ENCODE measurements around the gene LDHA. TPM values are rescaled to one million over a fixed set of nuclear protein-coding genes. Genes with fewer than 3 reads are reported as not detected.

Gene LDHA
- total and polyA plus RNA-seq, 2 of the 8 experiments (the other 6 are each of a cell fraction or from before 2014, with no cell fraction given): 443 to 486 TPM

DNA sequence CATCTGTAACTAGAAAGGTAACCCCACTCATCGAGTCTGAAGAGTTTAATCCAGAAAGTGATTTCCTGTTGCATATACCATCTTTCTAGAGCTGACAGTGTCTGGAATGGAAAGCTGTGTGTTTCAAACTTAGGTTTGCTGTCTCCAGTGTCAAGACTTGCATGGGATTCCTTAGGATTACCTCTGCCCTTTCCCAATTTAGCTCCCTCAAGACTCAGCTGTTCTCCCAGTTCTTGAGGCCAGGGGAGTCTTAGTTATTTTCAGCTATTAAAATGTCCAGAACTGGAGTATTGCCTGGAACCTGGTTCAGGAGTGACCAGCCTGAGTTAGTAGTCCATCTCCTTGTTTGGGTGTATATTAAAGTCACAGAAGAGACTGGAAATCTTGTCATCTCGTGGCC lies 25.0 kb upstream of the LDHA start:
- no peak overlapping the region for H2BK5ac ChIP-seq (ENCODE audit: low read depth, low read length)
- no peak overlapping the region for H2BK20ac ChIP-seq (ENCODE audit: low read length)
- H2BK12ac ChIP-seq (ENCODE audit: low read depth, low read length): no peak overlapping the region
- H3K79me2 ChIP-seq (ENCODE audit: control insufficient read depth in 1 of 2, insufficient read depth in 2 of 2, low read length in 2 of 2): no peaks in the 10 kb centered on the region
- no peaks in the 10 kb centered on the region for H3K4me1 ChIP-seq (replicated peaks in 1 of 4; ENCODE audit: control insufficient read depth in 3 of 4, insufficient read depth in 4 of 4, low read length in 3 of 4)
- DNase-seq (ENCODE audit: low read depth in 1 of 2, low spot score in 2 of 2) (no peak), FAIRE-seq (no peak)
- H3K23ac ChIP-seq (ENCODE audit: insufficient read length): no peak overlapping the region
- POLR2A ChIA-PET (ENCODE audit: partially characterized antibody): interaction anchor here (0.8 kb wide), 1 partner anchor 21 kb away, joined by 4 read pairs; no protein-coding TSS in a partner anchor
- H3K23me2 ChIP-seq (ENCODE audit: low read depth, low read length): no peaks in the 10 kb centered on the region
- H4K8ac ChIP-seq (ENCODE audit: extremely low read depth, insufficient read depth, low read length): no peak overlapping the region
- no peak overlapping the region for H2BK120ac ChIP-seq (replicated peaks; ENCODE audit: low read depth, low read length)
- no peaks in the 10 kb centered on the region for H3K79me1 ChIP-seq (ENCODE audit: low read depth, low read length)
- peaks cover 8 to 28% (median 10%) of the 10 kb centered on the region in 4 experiments for H3K36me3 ChIP-seq (ENCODE audit: control insufficient read depth in 2 of 4, insufficient read depth in 4 of 4, low read length in 3 of 4)
- no peak overlapping the region for H2AK5ac ChIP-seq (ENCODE audit: low read depth, low read length)
- no peak overlapping the region for H3K18ac ChIP-seq (ENCODE audit: extremely low read depth, low read length)
- WGBS, 2 experiments (ENCODE audit: extremely low coverage in 1 of 2, insufficient coverage in 1 of 2, insufficient read length in 1 of 2, insufficient replicate concordance in 2 of 2, low coverage in 1 of 2, low lambda C conversion rate in 2 of 2, missing lambda C conversion rate in 1 of 2): 77% methylated on average over 2 of the region's 2 CpGs; no CpG with 5 or more reads in 1 of the 2 experiments
- H3K27ac ChIP-seq (ENCODE audit: low read depth, low read length): no peak overlapping the region
- CTCF ChIA-PET (ENCODE audit: partially characterized antibody): interaction anchor here (0.6 to 0.7 kb wide), 3 partner anchors 115 to 397 kb away, joined by 3 to 4 read pairs (median 3); no protein-coding TSS in a partner anchor
- H4K20me1 ChIP-seq (replicated peaks in 1 of 2; ENCODE audit: control insufficient read depth in 1 of 2, insufficient read depth in 2 of 2, low read length in 2 of 2): no peaks in the 10 kb centered on the region
- H4K5ac ChIP-seq (ENCODE audit: insufficient read length, low read depth, low read length): no peak overlapping the region
- no peak overlapping the region for H4K91ac ChIP-seq (replicated peaks; ENCODE audit: insufficient read length, low read length)
- H3K56ac ChIP-seq (replicated peaks; ENCODE audit: insufficient read length, low read depth, low read length): no peak overlapping the region
- no peak overlapping the region for H3K4ac ChIP-seq (replicated peaks; ENCODE audit: insufficient read length, low read depth, low read length)
- no peaks in the 10 kb centered on the region for H3K9me3 ChIP-seq (ENCODE audit: insufficient read depth in 2 of 2, low read depth in 1 of 2, low read length in 1 of 2)
- TF ChIP-seq CHD1 (IDR thresholded peaks at IDR 0.05; ENCODE audit: low read depth, low read length) (no peak), EGR1 (IDR thresholded peaks at IDR 0.05; ENCODE audit: borderline replicate concordance, low read depth, low read length) (no peak), JUND (IDR thresholded peaks at IDR 0.05; ENCODE audit: low read length) (no peak), MAFK (IDR thresholded peaks at IDR 0.05; ENCODE audit: low read depth, low read length) (no peak)
- H3K4me2 ChIP-seq (ENCODE audit: insufficient read depth in 1 of 2, low read depth in 2 of 2, low read length in 2 of 2): no peak overlapping the region
- H2AFZ ChIP-seq (ENCODE audit: low read length): no peak overlapping the region
- no peaks in the 10 kb centered on the region for H3K27me3 ChIP-seq (replicated peaks in 1 of 4; ENCODE audit: control insufficient read depth in 3 of 4, extremely low read depth in 1 of 4, insufficient read depth in 3 of 4, low read length in 3 of 4)
- H3K4me3 ChIP-seq (ENCODE audit: extremely low read depth in 1 of 4, insufficient read depth in 2 of 4, low read depth in 3 of 4, low read length in 4 of 4): no peak overlapping the region
- no peak overlapping the region for H3K9ac ChIP-seq (replicated peaks in 1 of 4; ENCODE audit: extremely low read depth in 1 of 4, low read depth in 3 of 4, low read length in 3 of 4)
- H3K14ac ChIP-seq (ENCODE audit: insufficient read length): no peak overlapping the region
- no peak overlapping the region for H2BK15ac ChIP-seq (ENCODE audit: low read length)
